Measurements from ENCODE around the gene RHOXF2B.
"Not testable (repeated sequence)": the region's sequence is repeated elsewhere in the genome, so short reads cannot be mapped to it uniquely, and the experiment has no call there.

RHOXF2B gene

GRCh38 chrX:120090208-120090607, 12.7 kb upstream of the RHOXF2B start:
- H3K36me3 ChIP-seq (ENCODE audit: insufficient read depth, low read length) = no peaks in the 10 kb centered on the region
- H3K27me3 ChIP-seq (ENCODE audit: insufficient read depth, low read length, poor library complexity) = no peaks in the 10 kb centered on the region
- no peak overlapping the region for H3K4me2 ChIP-seq (ENCODE audit: insufficient read depth, low read length)
- H3K9ac ChIP-seq (ENCODE audit: low read depth, low read length) = no peak overlapping the region
- no peaks in the 10 kb centered on the region for H3K9me3 ChIP-seq (ENCODE audit: insufficient read depth, low read length, severe bottlenecking)
- no peaks in the 10 kb centered on the region for H3K4me1 ChIP-seq (ENCODE audit: insufficient read depth, low read length)
- no peak overlapping the region for H3K27ac ChIP-seq (ENCODE audit: low read length)
- H3K79me2 ChIP-seq (ENCODE audit: insufficient read depth, low read length) = no peaks in the 10 kb centered on the region
- no peak overlapping the region for H2AFZ ChIP-seq (ENCODE audit: low read depth, low read length)
- H4K20me1 ChIP-seq (ENCODE audit: insufficient read depth, low read length) = no peaks in the 10 kb centered on the region
- H3K4me3 ChIP-seq (ENCODE audit: low read depth in 1 of 2, low read length in 2 of 2) = no peak overlapping the region
- TF ChIP-seq, protein P1, sequence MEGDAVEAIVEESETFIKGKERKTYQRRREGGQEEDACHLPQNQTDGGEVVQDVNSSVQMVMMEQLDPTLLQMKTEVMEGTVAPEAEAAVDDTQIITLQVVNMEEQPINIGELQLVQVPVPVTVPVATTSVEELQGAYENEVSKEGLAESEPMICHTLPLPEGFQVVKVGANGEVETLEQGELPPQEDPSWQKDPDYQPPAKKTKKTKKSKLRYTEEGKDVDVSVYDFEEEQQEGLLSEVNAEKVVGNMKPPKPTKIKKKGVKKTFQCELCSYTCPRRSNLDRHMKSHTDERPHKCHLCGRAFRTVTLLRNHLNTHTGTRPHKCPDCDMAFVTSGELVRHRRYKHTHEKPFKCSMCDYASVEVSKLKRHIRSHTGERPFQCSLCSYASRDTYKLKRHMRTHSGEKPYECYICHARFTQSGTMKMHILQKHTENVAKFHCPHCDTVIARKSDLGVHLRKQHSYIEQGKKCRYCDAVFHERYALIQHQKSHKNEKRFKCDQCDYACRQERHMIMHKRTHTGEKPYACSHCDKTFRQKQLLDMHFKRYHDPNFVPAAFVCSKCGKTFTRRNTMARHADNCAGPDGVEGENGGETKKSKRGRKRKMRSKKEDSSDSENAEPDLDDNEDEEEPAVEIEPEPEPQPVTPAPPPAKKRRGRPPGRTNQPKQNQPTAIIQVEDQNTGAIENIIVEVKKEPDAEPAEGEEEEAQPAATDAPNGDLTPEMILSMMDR (IDR thresholded peaks at IDR 0.05; ENCODE audit: borderline replicate concordance, extremely low read depth, low read length, poor library complexity, severe bottlenecking) = peak; percentile 16
- no peak for TF ChIP-seq EZH2 (IDR thresholded peaks at IDR 0.05; ENCODE audit: borderline replicate concordance, low read depth, low read length, severe bottlenecking)
- ATAC-seq (ENCODE audit: insufficient read depth, low read depth) = no peak
- no peak for DNase-seq

DNA sequence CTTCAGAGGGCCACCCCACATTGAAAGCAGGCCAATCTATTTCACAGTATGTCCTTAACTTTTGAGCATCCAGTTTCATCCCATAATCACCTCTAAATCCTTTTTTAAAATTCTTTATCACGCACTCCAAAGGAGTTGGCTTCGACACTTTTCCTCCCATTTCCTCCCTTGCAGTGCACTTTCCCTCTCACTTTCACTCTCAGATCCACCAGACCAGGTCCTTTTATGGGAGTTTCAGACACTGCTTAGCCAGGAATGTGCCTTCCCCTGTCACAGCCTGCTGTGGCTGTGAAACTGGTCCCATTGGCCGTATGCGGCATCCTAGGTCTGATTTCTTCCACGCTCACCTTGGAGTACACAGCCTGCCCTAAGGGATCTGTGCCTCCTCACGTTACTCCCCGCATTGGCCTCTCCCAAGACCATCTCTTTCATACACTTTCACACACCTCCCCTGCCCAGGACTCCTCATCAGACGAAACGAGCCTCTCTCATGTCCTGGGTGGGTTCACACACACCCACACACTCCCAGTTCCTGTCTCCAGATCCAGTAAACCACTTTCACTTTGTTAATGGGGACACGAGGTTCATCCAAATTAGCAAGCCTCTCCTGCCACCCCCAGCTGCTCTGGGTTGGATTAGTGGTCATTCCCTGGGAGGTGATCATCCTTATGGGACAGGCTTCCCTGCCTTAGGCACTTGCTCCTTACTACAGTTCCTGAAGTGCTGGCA, 10.0 kb upstream of the RHOXF2B start:
- ATAC-seq (ENCODE audit: insufficient read depth, low read depth) (no peak), DNase-seq (no peak)
- H4K20me1 ChIP-seq (ENCODE audit: insufficient read depth, low read length) = no peaks in the 10 kb centered on the region
- peak overlapping the region; percentile 41; the same call in 1 of the 2 replicates for H3K4me2 ChIP-seq (ENCODE audit: insufficient read depth, low read length)
- no peak overlapping the region; the same call in 1 of the 2 replicates for H2AFZ ChIP-seq (ENCODE audit: low read depth, low read length)
- no peaks in the 10 kb centered on the region for H3K79me2 ChIP-seq (ENCODE audit: insufficient read depth, low read length)
- H3K9me3 ChIP-seq (ENCODE audit: insufficient read depth, low read length, severe bottlenecking) = no peaks in the 10 kb centered on the region
- no peaks in the 10 kb centered on the region for H3K27me3 ChIP-seq (ENCODE audit: insufficient read depth, low read length, poor library complexity)
- H3K27ac ChIP-seq (ENCODE audit: low read length) = no peak overlapping the region
- no peak overlapping the region for H3K9ac ChIP-seq (ENCODE audit: low read depth, low read length)
- H3K36me3 ChIP-seq (ENCODE audit: insufficient read depth, low read length) = no peaks in the 10 kb centered on the region
- H3K4me1 ChIP-seq (ENCODE audit: insufficient read depth, low read length) = no peaks in the 10 kb centered on the region
- TF ChIP-seq EZH2 (IDR thresholded peaks at IDR 0.05; ENCODE audit: borderline replicate concordance, low read depth, low read length, severe bottlenecking) = no peak
- TF ChIP-seq, protein P1 (IDR thresholded peaks at IDR 0.05; ENCODE audit: borderline replicate concordance, extremely low read depth, low read length, poor library complexity, severe bottlenecking) = no peak
- no peak overlapping the region for H3K4me3 ChIP-seq (ENCODE audit: low read depth in 1 of 2, low read length in 2 of 2)

DNA sequence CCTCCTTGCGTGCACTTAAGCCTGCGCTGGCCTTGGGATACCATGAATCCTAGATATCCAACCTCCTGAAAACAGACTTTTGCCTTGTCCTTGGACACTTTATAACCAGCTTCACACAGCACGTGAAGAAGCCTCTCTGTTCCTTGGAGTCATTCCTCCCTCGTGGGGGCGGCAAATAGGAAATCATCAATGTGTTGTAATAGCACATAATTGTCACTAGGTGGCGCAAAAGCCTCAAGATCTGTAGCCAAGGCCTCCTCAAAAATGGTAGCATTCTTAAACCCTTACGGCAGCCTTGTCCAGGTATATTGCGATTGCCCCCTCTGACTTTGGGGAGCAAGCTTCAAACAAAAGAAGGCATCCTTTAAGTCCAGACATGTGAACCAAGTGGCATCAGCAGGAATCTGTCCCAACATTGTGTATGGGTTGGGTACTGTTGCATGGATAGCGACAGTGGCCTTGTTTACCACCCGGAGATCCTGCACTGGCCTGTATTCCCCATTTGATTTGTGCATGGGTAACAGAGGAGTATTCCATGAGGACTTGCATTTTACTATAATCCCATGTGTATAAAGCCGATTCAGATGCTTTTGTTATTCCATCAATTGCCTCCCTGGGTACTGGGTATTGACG, 8.2 kb upstream of the RHOXF2B start:
- not testable (repeated sequence) for H3K4me2 ChIP-seq (ENCODE audit: insufficient read depth, low read length); H3K27me3 ChIP-seq (ENCODE audit: insufficient read depth, low read length, poor library complexity); H2AFZ ChIP-seq (ENCODE audit: low read depth, low read length); H3K9ac ChIP-seq (ENCODE audit: low read depth, low read length); H4K20me1 ChIP-seq (ENCODE audit: insufficient read depth, low read length); H3K27ac ChIP-seq (ENCODE audit: low read length); H3K4me3 ChIP-seq (ENCODE audit: low read depth in 1 of 2, low read length in 2 of 2); H3K36me3 ChIP-seq (ENCODE audit: insufficient read depth, low read length); H3K4me1 ChIP-seq (ENCODE audit: insufficient read depth, low read length); H3K9me3 ChIP-seq (ENCODE audit: insufficient read depth, low read length, severe bottlenecking); DNase-seq; H3K79me2 ChIP-seq (ENCODE audit: insufficient read depth, low read length)
- ATAC-seq (ENCODE audit: insufficient read depth, low read depth) = peak; percentile 70

- H3K79me2 ChIP-seq (ENCODE audit: insufficient read depth, low read length); H3K27ac ChIP-seq (ENCODE audit: low read length); DNase-seq; H3K9me3 ChIP-seq (ENCODE audit: insufficient read depth, low read length, severe bottlenecking); H3K27me3 ChIP-seq (ENCODE audit: insufficient read depth, low read length, poor library complexity); H2AFZ ChIP-seq (ENCODE audit: low read depth, low read length); H3K36me3 ChIP-seq (ENCODE audit: insufficient read depth, low read length); H3K4me2 ChIP-seq (ENCODE audit: insufficient read depth, low read length); ATAC-seq (ENCODE audit: insufficient read depth, low read depth); H4K20me1 ChIP-seq (ENCODE audit: insufficient read depth, low read length); H3K4me1 ChIP-seq (ENCODE audit: insufficient read depth, low read length); H3K4me3 ChIP-seq (ENCODE audit: low read depth in 1 of 2, low read length in 2 of 2); H3K9ac ChIP-seq (ENCODE audit: low read depth, low read length): not testable (repeated sequence)
Measured at GRCh38 chrX:120066169-120066568, 11.3 kb downstream of the RHOXF2B start.

GRCh38 chrX:120042712-120043111, 34.8 kb downstream of the RHOXF2B start:
- not testable (repeated sequence) for H3K36me3 ChIP-seq (ENCODE audit: insufficient read depth, low read length); H3K27me3 ChIP-seq (ENCODE audit: insufficient read depth, low read length, poor library complexity); H3K4me2 ChIP-seq (ENCODE audit: insufficient read depth, low read length); H2AFZ ChIP-seq (ENCODE audit: low read depth, low read length); DNase-seq; ATAC-seq (ENCODE audit: insufficient read depth, low read depth); H4K20me1 ChIP-seq (ENCODE audit: insufficient read depth, low read length); H3K4me3 ChIP-seq (ENCODE audit: low read depth in 1 of 2, low read length in 2 of 2); H3K9ac ChIP-seq (ENCODE audit: low read depth, low read length); H3K79me2 ChIP-seq (ENCODE audit: insufficient read depth, low read length); H3K9me3 ChIP-seq (ENCODE audit: insufficient read depth, low read length, severe bottlenecking); H3K27ac ChIP-seq (ENCODE audit: low read length); H3K4me1 ChIP-seq (ENCODE audit: insufficient read depth, low read length)

DNA sequence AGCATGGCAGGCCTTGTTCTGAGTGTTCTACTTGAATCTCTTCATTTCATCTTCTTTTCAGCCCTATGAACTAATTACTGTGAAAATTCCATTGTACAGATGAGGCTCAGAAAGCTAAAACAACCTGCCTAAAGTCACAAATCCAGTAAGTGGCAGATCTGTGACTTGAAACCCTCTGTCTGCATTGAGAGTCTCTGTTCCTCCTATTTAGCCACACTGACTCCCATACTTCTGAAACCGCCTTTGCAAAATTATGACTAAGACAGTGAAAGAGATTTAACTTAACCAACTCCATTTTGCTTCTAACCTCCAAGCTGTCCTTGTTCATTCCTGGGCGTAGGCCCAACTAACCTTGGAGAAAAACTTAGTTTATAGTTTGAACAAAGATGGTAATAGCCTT, 35.2 kb downstream of the RHOXF2B start:
- H3K9ac ChIP-seq (ENCODE audit: low read depth, low read length) = not testable (repeated sequence)

More for the DNA sequence above, 35.2 kb downstream of the RHOXF2B start:
- not testable (repeated sequence) for H3K79me2 ChIP-seq (ENCODE audit: insufficient read depth, low read length); H2AFZ ChIP-seq (ENCODE audit: low read depth, low read length); H3K36me3 ChIP-seq (ENCODE audit: insufficient read depth, low read length); H4K20me1 ChIP-seq (ENCODE audit: insufficient read depth, low read length); H3K9me3 ChIP-seq (ENCODE audit: insufficient read depth, low read length, severe bottlenecking); DNase-seq; H3K4me1 ChIP-seq (ENCODE audit: insufficient read depth, low read length); H3K27me3 ChIP-seq (ENCODE audit: insufficient read depth, low read length, poor library complexity); H3K27ac ChIP-seq (ENCODE audit: low read length); ATAC-seq (ENCODE audit: insufficient read depth, low read depth); H3K4me2 ChIP-seq (ENCODE audit: insufficient read depth, low read length); H3K4me3 ChIP-seq (ENCODE audit: low read depth in 1 of 2, low read length in 2 of 2)

All from DND-41 (cell line).